GM10266 (cell line): ENCODE measurements around the gene DCAF11.

Source experiments
- DNase-seq: peaks from one replicate; pipeline ENCODE4 v3.0.0; 2012; ENCODE audit errors: extremely low spot score
- CTCF ChIP-seq: IDR thresholded peaks from 2 replicates; pipeline ENCODE4 v1.5.1; 2012; ENCODE audit warnings: mild to moderate bottlenecking, low read depth; ENCODE audit not compliant: control insufficient read depth, insufficient read depth; ENCODE audit errors: missing control alignments

The DCAF11 gene

GRCh38 chr14:24131549-24131966, 17.0 kb downstream of the DCAF11 start:
- no peak for DNase-seq
- no peak for TF ChIP-seq CTCF

DNA sequence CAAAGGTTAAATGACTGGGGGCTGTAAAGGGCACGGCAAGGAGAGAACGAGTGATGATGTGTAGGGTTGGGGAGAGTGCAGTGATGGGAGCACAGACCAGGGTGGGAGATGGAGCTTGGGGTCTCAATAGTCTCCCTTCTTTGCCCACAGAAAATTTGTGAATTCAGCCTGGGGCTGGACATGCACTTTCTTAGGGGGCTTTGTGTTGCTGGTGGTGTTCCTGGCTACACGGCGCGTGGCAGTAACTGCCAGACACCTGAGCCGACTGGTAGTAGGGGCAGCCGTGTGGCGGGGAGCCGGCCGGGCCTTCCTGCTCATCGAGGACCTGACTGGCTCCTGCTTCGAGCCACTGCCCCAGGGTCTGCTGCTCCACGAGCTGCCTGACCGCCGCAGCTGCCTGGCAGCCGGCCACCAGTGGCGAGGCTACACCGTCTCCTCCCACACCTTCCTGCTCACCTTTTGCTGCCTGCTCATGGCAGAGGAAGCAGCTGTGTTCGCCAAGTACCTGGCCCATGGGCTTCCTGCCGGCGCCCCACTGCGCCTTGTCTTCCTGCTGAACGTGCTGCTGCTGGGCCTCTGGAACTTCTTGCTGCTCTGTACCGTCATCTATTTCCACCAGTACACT, 17.6 kb downstream of the DCAF11 start:
- no peak for DNase-seq
- no peak for TF ChIP-seq CTCF

DNA sequence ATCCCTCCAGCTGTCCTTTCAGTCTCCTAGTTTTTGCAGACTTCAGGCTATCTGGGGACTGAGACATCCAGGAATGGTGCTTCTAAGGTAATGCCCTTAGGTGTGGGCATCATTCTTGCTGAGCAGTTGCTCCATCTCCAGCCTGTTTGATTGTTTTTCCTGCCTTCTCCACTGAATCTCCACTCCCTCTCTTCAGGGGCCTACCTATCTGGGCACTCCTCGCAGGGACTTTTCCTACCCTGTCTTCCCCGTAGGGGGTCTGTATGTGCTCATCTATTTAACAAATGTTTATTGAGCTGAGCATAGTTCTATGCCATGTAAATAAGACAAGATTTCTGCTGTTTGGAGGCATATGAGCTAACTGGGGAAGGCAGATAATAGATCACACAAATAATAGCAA, 18.4 kb downstream of the DCAF11 start:
- TF ChIP-seq CTCF: no peak
- DNase-seq: no peak

- DNase-seq: no peak
- no peak for TF ChIP-seq CTCF
These were observed 19.2 kb downstream of the DCAF11 start for GRCh38 chr14:24133735-24134134.

DNA sequence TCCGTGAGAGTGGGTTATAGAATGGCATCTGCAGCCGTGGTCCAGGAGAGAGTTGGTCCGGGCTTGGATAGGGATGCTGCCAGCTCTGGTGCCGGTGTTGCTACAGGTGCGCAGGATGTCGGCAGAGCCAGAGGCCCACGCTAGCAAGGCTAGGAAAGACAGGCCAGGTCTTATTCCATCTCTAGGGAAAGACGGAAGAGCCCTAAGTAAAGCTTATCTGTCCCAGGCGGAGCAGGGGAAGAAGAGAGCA, 20.9 kb downstream of the DCAF11 start:
- DNase-seq: no peak
- TF ChIP-seq CTCF: no peak

DNA sequence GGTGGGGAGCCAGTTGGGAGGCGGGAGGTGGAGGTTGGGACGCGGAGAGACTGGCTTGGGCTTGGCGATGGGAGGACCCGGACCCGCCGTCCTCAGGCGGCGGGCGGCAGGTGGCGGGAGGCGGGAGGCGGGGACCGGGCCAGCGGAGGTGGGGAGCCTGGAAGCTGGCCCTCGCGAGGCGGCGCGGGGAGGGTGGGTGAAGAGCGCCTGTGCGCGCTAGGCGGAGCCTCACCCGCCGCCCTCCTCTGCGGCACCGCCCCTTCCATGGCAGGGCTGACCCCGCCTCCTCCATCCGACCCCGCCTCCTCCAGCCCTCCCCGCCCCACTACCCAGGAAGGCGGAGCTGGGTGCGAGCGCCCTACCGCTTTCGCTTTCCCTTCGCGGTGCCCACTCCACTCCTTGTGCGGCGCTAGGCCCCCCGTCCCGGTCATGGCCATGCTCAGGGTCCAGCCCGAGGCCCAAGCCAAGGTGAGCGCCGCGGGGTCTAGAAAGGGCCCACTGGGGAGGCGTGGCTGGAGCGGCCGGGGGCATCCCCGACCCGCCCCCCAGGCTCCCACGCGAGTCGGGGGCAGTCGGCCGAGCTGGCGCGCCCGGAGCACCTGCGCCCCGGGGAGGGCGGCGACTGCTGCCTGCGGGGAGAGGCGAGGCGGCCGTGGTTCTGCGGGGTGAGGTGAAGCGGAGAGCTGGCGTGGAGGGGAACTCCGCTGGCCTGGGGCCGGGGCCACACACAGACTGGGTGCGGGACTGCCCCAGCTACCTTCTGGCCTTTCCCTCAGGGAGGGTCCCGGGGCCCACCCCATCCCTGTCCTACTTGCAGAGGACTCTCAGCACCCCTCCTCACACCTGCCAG, 21.5 kb downstream of the DCAF11 start, which contains the start of gene PSME1:
Gene PSME1, plus strand, starts transcription at position 361 of the 850 bp plus-strand sequence. Its CDS starts 69 bp downstream, at position 430.
- TF ChIP-seq CTCF: peak; percentile 2
- DNase-seq: peak; percentile 98
